GM21737 (cell line): ENCODE measurements around the gene NOC4L.
"Not testable (repeated sequence)": the region's sequence is repeated elsewhere in the genome, so short reads cannot be mapped to it uniquely, and the experiment has no call there.

Experiments used
- ATAC-seq: cut with Tn5 transposase; IDR thresholded peaks from one replicate; pipeline ENCODE4 v1.9.1; 2021; ENCODE audit warnings: mild to moderate bottlenecking, moderate library complexity; ENCODE audit not compliant: unreplicated experiment

Gene NOC4L

DNA sequence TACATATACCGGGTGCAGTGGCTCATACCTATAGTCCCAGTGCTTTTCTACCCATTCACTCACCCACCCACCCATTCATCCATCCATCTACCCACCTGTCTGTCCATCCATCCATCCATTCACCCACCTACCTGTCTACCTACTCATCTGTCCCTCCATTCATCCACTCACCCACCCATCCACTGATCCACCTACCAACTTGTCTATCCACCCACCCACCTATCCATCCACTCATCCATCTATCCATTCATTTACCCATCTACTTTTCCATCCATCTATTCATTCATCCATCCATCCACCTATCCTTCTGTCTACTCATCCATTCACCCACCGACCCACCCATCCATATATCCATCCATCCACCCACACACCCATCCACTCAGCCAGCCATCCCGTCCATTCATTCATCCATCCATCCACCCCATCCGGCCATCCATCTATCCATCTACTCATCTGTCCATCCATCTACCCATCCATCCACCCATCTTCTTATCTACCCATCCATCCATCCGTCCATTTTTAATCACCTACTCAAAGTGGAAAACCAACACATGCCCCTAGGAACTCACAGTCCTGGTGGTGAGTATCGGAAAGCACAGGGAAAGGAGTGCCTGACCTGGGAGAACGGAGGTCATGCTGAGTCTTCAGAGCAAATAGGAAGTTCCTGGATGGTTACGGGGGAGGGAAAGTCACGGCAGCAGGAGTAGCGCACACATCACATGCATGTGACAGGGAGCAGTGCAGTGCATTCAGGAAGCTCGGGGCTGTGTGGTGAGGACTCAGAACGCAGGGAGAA, 20.1 kb upstream of the NOC4L start:
- no peak for ATAC-seq

DNA sequence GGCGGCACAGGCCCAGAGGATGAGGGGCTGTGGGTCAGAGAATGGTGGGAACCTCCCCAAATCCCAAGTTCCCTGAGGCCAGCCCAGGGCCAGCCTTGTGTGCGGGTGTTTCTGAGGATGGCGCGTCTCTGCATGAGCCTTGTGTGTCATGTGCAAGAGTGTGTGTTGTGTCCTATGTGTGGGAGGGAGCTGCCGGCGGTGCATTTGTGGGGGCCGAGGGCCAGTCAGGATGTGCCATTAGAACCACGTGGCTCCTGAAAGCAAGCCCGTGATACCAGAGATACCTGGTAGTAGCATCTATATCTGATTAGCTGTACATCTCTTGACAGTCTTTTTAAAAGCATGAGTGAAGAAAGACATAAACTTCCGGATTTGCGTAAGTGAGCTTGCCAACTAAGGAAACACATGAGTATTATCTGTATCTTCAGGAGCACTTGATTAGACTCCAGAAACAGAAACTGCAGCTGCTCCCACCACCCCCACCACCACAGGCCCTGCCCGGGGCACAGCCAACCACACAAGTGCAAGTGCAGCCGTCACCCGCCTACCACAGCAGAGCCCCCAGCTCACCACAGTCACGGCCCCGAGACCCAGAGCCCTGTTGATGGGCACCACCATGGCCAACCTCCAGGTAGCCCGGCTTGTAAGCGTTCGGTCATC, 19.4 kb upstream of the NOC4L start:
- ATAC-seq, result no peak

GRCh38 chr12:132125736-132126135, 18.5 kb upstream of the NOC4L start:
- no peak for ATAC-seq

- no peak for ATAC-seq
Observed at GRCh38 chr12:132127041-132127440, 17.2 kb upstream of the NOC4L start.

DNA sequence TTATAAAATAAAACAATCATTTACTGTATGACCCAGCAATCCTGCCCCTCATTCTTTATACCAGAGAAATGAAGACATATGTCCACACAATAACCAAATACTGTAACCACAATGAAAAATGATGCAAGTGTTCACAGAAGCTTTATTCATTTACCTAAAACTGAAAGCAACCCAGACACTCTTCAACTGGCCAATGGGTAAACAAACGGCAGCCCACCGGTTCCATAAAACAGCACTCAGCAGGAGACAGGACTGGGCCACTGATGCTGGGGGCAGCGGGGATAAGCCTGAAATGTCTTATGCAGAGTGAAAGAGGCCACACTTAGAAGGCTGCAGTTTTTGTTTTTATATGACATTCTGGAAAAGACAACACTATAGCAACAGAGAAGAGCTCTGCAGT, 15.2 kb upstream of the NOC4L start:
- ATAC-seq, result no peak

DNA sequence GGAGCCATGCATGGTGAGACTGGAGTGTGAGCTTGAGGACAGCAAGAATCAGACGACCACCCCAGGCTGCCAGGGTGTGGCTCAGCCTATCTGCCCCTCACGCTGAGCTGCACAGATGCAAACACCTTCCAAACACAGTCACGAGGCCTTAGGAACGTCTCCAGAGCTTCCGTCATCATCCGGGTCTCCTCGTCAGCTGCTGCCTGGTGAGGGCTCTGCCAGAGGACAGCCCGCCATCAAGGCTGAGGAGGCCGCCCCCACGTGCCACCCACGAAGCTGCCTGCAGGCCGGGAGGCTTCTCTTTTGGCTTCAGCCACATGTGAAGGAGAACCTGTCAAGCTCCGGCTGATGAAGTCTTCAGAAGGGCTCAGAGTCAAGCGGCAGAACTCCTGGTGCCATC, 13.6 kb upstream of the NOC4L start:
- ATAC-seq, result no peak

DNA sequence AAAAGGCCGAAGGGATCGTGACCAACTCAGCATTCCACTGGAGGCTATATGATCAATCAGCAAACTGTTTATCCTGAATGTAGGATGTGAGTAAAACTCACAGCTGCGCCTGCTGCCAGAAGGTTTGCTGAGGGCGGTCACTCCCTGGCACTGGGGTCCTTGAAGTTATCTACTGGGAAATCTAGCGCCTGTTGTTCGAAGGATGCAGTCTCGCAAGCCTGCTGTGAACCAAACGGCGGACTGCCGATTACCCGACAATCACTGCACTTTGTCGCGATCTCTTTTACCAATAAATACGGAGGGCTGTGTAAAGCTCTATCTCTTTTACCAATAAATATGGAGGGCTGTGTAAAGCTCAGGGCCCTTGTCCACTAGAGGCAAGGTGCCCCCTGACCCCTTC, 13.0 kb upstream of the NOC4L start:
- ATAC-seq, result no peak

DNA sequence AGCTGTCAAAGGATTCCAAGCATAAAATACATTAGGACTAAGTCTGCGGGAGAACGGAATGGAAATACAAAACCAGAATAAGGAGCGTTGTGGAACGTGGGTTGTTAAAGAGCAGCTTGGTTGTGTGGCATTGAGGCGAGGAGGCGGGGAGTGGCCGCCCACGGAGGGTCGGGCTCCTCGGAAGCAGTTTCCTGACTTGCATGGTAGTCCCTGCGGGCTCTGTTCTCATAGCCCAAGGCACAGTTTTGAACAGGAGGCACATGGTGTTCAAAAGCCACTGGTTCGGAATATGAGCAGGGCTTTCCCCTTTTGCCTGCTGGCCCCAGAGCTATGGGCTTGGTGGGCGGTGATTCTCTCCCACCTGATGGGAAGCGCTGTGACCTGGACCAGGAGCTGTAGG, 12.3 kb upstream of the NOC4L start:
- ATAC-seq, result no peak

- ATAC-seq, result no peak
Observed at GRCh38 chr12:132132609-132133430, 11.4 kb upstream of the NOC4L start.

DNA sequence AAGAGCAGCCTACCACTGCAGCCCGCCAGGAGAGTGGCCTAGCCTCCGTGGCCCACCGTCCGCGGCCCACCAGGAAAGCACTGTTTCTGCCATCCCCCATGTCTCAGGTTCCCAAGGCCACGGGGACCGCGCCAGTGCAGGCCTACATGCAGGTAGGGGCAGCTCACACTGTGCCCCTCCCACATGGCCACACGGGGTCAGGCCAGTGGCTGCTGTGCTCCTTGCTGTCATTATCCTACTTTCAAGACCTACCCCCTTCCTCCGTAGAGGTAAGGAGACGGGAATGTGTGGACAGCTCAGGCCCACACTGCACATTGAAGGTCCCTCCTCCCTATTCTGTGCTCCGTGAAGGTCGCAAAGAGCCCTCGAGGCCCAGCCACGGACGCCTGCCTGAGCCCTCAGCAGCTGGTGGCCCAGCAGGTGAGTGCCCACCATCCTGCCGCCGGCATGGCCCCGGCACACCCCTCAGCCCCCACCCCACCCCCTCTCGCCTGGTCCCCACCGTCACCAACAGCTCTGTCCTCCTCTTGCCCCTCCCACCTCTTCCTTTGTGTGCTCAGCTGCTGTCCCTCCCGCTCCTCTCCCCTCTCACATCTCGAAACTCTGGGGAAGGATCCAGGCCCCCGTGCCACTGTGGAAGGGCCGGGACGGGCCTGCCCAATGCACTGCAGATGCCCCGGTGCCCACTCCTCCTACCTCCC, 10.2 kb upstream of the NOC4L start:
- no peak for ATAC-seq

DNA sequence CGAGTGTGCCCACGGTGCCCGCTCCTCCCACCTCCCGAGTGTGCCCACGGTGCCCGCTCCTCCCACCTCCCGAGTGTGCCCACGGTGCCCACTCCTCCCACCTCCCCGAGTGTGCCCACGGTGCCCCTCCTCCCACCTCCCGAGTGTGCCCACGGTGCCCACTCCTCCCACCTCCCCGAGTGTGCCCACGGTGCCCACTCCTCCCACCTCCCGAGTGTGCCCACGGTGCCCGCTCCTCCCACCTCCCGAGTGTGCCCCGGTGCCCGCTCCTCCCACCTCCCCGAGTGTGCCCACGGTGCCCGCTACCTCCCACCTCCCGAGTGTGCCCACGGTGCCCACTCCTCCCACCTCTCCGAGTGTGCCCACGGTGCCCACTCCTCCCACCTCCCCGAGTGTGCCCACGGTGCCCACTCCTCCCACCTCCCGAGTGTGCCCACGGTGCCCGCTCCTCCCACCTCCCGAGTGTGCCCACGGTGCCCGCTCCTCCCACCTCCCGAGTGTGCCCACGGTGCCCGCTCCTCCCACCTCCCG, 9.5 kb upstream of the NOC4L start:
- not testable (repeated sequence) for ATAC-seq

- not testable (repeated sequence) for ATAC-seq
Observed at GRCh38 chr12:132136226-132136625, 8.0 kb upstream of the NOC4L start.

- no peak for ATAC-seq
Observed at GRCh38 chr12:132137483-132138125, 6.7 kb upstream of the NOC4L start.

- ATAC-seq, result no peak
Observed at GRCh38 chr12:132138941-132139871, 5.1 kb upstream of the NOC4L start.

DNA sequence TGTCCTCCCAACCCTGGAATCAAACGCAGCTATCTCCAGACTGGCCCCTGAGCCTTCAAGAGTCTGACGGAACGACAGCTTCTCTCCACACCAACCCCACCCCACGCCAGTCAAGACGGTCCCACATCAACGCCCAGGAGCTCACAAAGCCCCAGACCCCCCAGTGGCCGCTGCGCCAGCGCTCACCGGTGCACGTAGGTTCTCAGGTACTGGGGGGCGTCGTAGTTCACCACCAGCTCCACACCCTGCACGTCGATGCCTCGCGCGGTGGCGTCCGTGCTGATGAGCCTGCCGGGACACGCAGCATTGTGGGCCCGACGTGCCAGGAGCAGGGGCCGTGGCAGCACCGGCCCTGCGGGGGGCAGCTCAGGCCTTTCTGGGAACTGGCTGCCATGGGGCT, 4.3 kb upstream of the NOC4L start:
- ATAC-seq, result no peak

DNA sequence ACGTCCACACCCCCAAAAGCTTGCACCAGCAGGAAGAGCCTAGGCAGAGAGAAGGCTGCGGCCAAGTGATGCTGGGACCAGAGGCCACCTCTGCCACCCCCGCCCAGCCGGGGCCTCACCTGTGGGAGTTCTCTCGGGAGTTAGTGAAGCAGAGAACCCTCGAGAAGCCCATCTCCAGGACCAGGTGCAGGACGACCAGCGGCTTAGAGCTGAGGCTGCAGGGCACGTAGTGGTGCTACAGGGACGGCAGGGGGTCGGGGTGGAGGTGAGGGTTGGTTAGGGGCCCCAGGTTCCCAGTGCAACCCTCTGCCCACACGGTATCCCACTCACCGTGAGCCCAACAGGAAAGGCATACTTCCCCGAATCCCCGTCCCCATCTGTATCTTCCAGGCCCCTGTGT, 3.8 kb upstream of the NOC4L start:
- ATAC-seq, result no peak

- ATAC-seq, result no peak
Observed at GRCh38 chr12:132140918-132141841, 3.1 kb upstream of the NOC4L start.

GRCh38 chr12:132141976-132142678, 2.1 kb upstream of the NOC4L start:
- no peak for ATAC-seq
